ENCODE measurements around the gene DHFR.

DHFR gene

DNA sequence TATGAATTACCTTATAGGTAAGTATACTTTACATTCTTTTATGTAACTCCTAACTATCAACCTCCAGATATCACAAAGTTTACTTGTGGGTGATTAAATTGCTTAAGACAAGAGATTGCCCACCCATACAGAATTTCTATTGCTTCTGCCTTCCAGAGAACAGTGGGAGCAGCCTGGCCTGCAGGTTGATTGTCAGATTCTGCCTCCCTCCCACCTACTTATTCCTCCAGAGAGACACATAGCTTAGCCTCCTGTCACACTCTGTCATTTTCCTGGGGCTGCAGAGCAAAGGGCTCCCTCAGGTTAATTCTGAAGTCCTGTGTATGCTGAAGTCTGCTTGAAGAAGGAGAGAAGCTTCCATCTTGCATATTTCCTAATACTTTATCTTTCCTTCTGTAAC, 48.5 kb upstream of the DHFR start:
- TF ChIP-seq EZH2 (IDR thresholded peaks at IDR 0.05; ENCODE audit: borderline replicate concordance, low read depth, low read length, severe bottlenecking): no peak
- TF ChIP-seq, protein P1, sequence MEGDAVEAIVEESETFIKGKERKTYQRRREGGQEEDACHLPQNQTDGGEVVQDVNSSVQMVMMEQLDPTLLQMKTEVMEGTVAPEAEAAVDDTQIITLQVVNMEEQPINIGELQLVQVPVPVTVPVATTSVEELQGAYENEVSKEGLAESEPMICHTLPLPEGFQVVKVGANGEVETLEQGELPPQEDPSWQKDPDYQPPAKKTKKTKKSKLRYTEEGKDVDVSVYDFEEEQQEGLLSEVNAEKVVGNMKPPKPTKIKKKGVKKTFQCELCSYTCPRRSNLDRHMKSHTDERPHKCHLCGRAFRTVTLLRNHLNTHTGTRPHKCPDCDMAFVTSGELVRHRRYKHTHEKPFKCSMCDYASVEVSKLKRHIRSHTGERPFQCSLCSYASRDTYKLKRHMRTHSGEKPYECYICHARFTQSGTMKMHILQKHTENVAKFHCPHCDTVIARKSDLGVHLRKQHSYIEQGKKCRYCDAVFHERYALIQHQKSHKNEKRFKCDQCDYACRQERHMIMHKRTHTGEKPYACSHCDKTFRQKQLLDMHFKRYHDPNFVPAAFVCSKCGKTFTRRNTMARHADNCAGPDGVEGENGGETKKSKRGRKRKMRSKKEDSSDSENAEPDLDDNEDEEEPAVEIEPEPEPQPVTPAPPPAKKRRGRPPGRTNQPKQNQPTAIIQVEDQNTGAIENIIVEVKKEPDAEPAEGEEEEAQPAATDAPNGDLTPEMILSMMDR (IDR thresholded peaks at IDR 0.05; ENCODE audit: borderline replicate concordance, extremely low read depth, low read length, poor library complexity, severe bottlenecking): no peak
- DNase-seq: no peak
- peaks cover 30% of the 10 kb centered on the region for H3K36me3 ChIP-seq (ENCODE audit: insufficient read depth, low read length)

DNA sequence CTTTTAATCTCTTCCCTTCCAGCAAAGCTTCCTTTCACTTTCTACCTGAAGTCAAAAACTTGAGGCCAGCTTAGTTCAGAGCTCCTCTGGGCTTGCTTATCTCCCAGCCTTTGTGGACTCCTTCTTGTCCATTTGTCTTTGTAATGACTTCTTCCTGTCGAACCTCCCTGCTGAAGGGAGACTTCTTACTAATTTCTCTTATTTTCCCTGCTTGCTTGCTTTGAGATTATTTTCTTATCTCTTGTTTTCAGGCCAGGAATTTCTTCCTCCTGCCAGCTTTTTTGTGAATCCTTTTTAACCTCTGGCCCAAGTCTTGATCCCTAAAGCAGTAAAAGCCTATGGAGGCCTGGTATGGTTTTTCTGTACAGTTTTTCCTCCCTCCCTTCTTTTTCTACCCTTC, 46.8 kb upstream of the DHFR start:
- no peak for TF ChIP-seq EZH2 (IDR thresholded peaks at IDR 0.05; ENCODE audit: borderline replicate concordance, low read depth, low read length, severe bottlenecking)
- TF ChIP-seq, protein P1 (IDR thresholded peaks at IDR 0.05; ENCODE audit: borderline replicate concordance, extremely low read depth, low read length, poor library complexity, severe bottlenecking): no peak

More for the DNA sequence above, 48.5 kb upstream of the DHFR start:
- no peak for ATAC-seq (ENCODE audit: insufficient read depth, low read depth)
- Histone ChIP-seq H3K9me3 (ENCODE audit: insufficient read depth, low read length, severe bottlenecking) (no peaks in the 10 kb centered on the region), H3K4me1 (ENCODE audit: insufficient read depth, low read length) (peaks cover 19% of the 10 kb centered on the region), H3K4me2 (ENCODE audit: insufficient read depth, low read length) (no peak overlapping the region), H2AFZ (ENCODE audit: low read depth, low read length) (no peak overlapping the region), H3K27ac (ENCODE audit: low read length) (no peak overlapping the region), H3K79me2 (ENCODE audit: insufficient read depth, low read length) (no peaks in the 10 kb centered on the region), H3K4me3 (ENCODE audit: low read depth in 1 of 2, low read length in 2 of 2) (no peak overlapping the region), H4K20me1 (ENCODE audit: insufficient read depth, low read length) (no peaks in the 10 kb centered on the region), H3K27me3 (ENCODE audit: insufficient read depth, low read length, poor library complexity) (no peaks in the 10 kb centered on the region), H3K9ac (ENCODE audit: low read depth, low read length) (no peak overlapping the region)

DNA sequence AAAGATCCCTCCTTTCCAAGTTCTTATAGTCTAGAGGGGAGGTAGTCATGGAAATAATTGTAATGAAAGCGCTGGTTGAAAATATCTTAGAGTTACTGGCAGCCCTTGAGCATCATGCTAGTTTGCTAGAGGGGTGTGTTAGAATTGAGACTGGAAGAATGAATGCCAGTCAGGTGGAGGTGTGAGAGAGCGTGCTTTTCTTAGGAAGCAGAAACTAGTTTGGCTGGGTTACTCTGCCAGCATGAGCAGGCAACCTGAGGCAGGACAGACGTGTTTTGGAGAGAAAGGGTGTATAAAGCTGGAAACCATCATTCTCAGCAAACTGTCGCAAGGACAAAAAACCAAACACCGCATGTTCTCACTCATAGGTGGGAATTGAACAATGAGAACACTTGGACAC, 43.6 kb upstream of the DHFR start:
- Histone ChIP-seq H3K4me2 (ENCODE audit: insufficient read depth, low read length) (no peak overlapping the region), H2AFZ (ENCODE audit: low read depth, low read length) (no peak overlapping the region), H3K36me3 (ENCODE audit: insufficient read depth, low read length) (peaks cover 27% of the 10 kb centered on the region), H3K4me3 (ENCODE audit: low read depth in 1 of 2, low read length in 2 of 2) (no peak overlapping the region), H3K79me2 (ENCODE audit: insufficient read depth, low read length) (peaks cover 2% of the 10 kb centered on the region), H3K27me3 (ENCODE audit: insufficient read depth, low read length, poor library complexity) (no peaks in the 10 kb centered on the region), H3K9me3 (ENCODE audit: insufficient read depth, low read length, severe bottlenecking) (no peaks in the 10 kb centered on the region), H4K20me1 (ENCODE audit: insufficient read depth, low read length) (no peaks in the 10 kb centered on the region), H3K4me1 (ENCODE audit: insufficient read depth, low read length) (peaks cover 5% of the 10 kb centered on the region), H3K9ac (ENCODE audit: low read depth, low read length) (no peak overlapping the region), H3K27ac (ENCODE audit: low read length) (no peak overlapping the region)
- DNase-seq (no peak), ATAC-seq (ENCODE audit: insufficient read depth, low read depth) (no peak)
- TF ChIP-seq, protein P1 (IDR thresholded peaks at IDR 0.05; ENCODE audit: borderline replicate concordance, extremely low read depth, low read length, poor library complexity, severe bottlenecking): no peak
- no peak for TF ChIP-seq EZH2 (IDR thresholded peaks at IDR 0.05; ENCODE audit: borderline replicate concordance, low read depth, low read length, severe bottlenecking)

More for the DNA sequence above, 46.8 kb upstream of the DHFR start:
- ATAC-seq (ENCODE audit: insufficient read depth, low read depth) (no peak), DNase-seq (no peak)
- H3K36me3 ChIP-seq (ENCODE audit: insufficient read depth, low read length): peaks cover 30% of the 10 kb centered on the region
- no peak overlapping the region for H2AFZ ChIP-seq (ENCODE audit: low read depth, low read length)
- no peak overlapping the region for H3K4me2 ChIP-seq (ENCODE audit: insufficient read depth, low read length)
- H3K27ac ChIP-seq (ENCODE audit: low read length): no peak overlapping the region
- H4K20me1 ChIP-seq (ENCODE audit: insufficient read depth, low read length): no peaks in the 10 kb centered on the region
- no peak overlapping the region for H3K9ac ChIP-seq (ENCODE audit: low read depth, low read length)
- H3K9me3 ChIP-seq (ENCODE audit: insufficient read depth, low read length, severe bottlenecking): no peaks in the 10 kb centered on the region
- peaks cover 2% of the 10 kb centered on the region for H3K79me2 ChIP-seq (ENCODE audit: insufficient read depth, low read length)
- peaks cover 19% of the 10 kb centered on the region for H3K4me1 ChIP-seq (ENCODE audit: insufficient read depth, low read length)
- no peaks in the 10 kb centered on the region for H3K27me3 ChIP-seq (ENCODE audit: insufficient read depth, low read length, poor library complexity)
- H3K4me3 ChIP-seq (ENCODE audit: low read depth in 1 of 2, low read length in 2 of 2): no peak overlapping the region

- Histone ChIP-seq H3K9ac (ENCODE audit: low read depth, low read length) (no peak overlapping the region), H3K79me2 (ENCODE audit: insufficient read depth, low read length) (peaks cover 2% of the 10 kb centered on the region), H3K27ac (ENCODE audit: low read length) (no peak overlapping the region), H3K4me2 (ENCODE audit: insufficient read depth, low read length) (no peak overlapping the region), H4K20me1 (ENCODE audit: insufficient read depth, low read length) (no peaks in the 10 kb centered on the region), H3K4me3 (ENCODE audit: low read depth in 1 of 2, low read length in 2 of 2) (no peak overlapping the region), H3K36me3 (ENCODE audit: insufficient read depth, low read length) (peaks cover 24% of the 10 kb centered on the region), H2AFZ (ENCODE audit: low read depth, low read length) (no peak overlapping the region), H3K9me3 (ENCODE audit: insufficient read depth, low read length, severe bottlenecking) (no peaks in the 10 kb centered on the region), H3K4me1 (ENCODE audit: insufficient read depth, low read length) (no peaks in the 10 kb centered on the region), H3K27me3 (ENCODE audit: insufficient read depth, low read length, poor library complexity) (no peaks in the 10 kb centered on the region)
- no peak for TF ChIP-seq EZH2 (IDR thresholded peaks at IDR 0.05; ENCODE audit: borderline replicate concordance, low read depth, low read length, severe bottlenecking)
- TF ChIP-seq, protein P1 (IDR thresholded peaks at IDR 0.05; ENCODE audit: borderline replicate concordance, extremely low read depth, low read length, poor library complexity, severe bottlenecking): no peak
- ATAC-seq (ENCODE audit: insufficient read depth, low read depth): no peak
- no peak for DNase-seq
Observed at GRCh38 chr5:80697100-80697499, 42.3 kb upstream of the DHFR start.
